Measurements from ENCODE around the gene GATAD2A. TPM values are rescaled to one million over a fixed set of nuclear protein-coding genes. Genes with fewer than 3 reads are reported as not detected.

Gene GATAD2A
- total RNA-seq, 1 experiment from 2014 or later, result 189 TPM

- no peaks in the 10 kb centered on the region for H3K9me3 Mint-ChIP-seq
- no peaks in the 10 kb centered on the region; the same call in 1 of the 2 replicates for H3K27me3 Mint-ChIP-seq (ENCODE audit: low read depth)
- Histone ChIP-seq H3K14ac (ENCODE audit: insufficient read depth, low read length) (no peak overlapping the region), H2BK15ac (ENCODE audit: low read depth, low read length) (no peak overlapping the region), H3K18ac (ENCODE audit: insufficient read length, low read depth, low read length) (no peak overlapping the region), H3K4ac (ENCODE audit: low read depth, low read length) (no peak overlapping the region), H3K4me1 (ENCODE audit: insufficient read depth, low read length) (no peaks in the 10 kb centered on the region), H2BK12ac (ENCODE audit: insufficient read length, low read depth, low read length) (no peak overlapping the region), H3K4me2 (ENCODE audit: insufficient read depth, insufficient read length, low read length) (no peak overlapping the region), H3K9ac (ENCODE audit: extremely low read depth, insufficient read length, low read length) (no peak overlapping the region), H3K23ac (ENCODE audit: insufficient read length, low read depth, low read length) (no peak overlapping the region), H3K79me2 (ENCODE audit: insufficient read depth, low read length) (no peaks in the 10 kb centered on the region), H2AFZ (ENCODE audit: low read length) (no peak overlapping the region), H3T11ph (ENCODE audit: low read length) (no peak overlapping the region), H3K9me3 (ENCODE audit: control insufficient read depth, low read depth, low read length) (no peaks in the 10 kb centered on the region), H4K91ac (ENCODE audit: insufficient read length, low read depth, low read length) (no peak overlapping the region), H3K27ac (ENCODE audit: insufficient read length, low read depth, low read length) (no peak overlapping the region), H2BK20ac (ENCODE audit: low read depth, low read length, poor library complexity, severe bottlenecking) (no peak overlapping the region), H3K56ac (ENCODE audit: insufficient read length, low read depth, low read length) (no peak overlapping the region), H2BK120ac (ENCODE audit: low read depth, low read length, poor library complexity, severe bottlenecking) (no peak overlapping the region), H3K23me2 (ENCODE audit: insufficient read length, low read depth, low read length, poor library complexity, severe bottlenecking) (no peaks in the 10 kb centered on the region), H4K8ac (replicated peaks; ENCODE audit: insufficient read length, low read depth, low read length) (no peak overlapping the region), H2AK5ac (ENCODE audit: insufficient read length, low read length) (no peak overlapping the region), H3K79me1 (ENCODE audit: insufficient read depth, low read depth, low read length, poor library complexity, severe bottlenecking) (no peaks in the 10 kb centered on the region), H4K5ac (ENCODE audit: insufficient read length, low read depth, low read length) (no peak overlapping the region), H3K27me3 (ENCODE audit: insufficient read depth, low read length) (no peaks in the 10 kb centered on the region), H4K20me1 (ENCODE audit: control insufficient read depth, insufficient read depth, insufficient read length) (no peaks in the 10 kb centered on the region), H2BK5ac (ENCODE audit: insufficient read length, low read length) (no peak overlapping the region)
- H3K4me1 Mint-ChIP-seq, result peaks cover 2 to 4% of the 10 kb centered on the region in 2 experiments; a peak in 1 of 4 replicates
- H3K4me3 Mint-ChIP-seq, result no peak overlapping the region
- peaks cover 47 to 91% (median 87%) of the 10 kb centered on the region in 3 experiments for H3K36me3 Mint-ChIP-seq (ENCODE audit: insufficient read depth in 1 of 3, low read depth in 3 of 3)
- TF ChIP-seq, protein P1, sequence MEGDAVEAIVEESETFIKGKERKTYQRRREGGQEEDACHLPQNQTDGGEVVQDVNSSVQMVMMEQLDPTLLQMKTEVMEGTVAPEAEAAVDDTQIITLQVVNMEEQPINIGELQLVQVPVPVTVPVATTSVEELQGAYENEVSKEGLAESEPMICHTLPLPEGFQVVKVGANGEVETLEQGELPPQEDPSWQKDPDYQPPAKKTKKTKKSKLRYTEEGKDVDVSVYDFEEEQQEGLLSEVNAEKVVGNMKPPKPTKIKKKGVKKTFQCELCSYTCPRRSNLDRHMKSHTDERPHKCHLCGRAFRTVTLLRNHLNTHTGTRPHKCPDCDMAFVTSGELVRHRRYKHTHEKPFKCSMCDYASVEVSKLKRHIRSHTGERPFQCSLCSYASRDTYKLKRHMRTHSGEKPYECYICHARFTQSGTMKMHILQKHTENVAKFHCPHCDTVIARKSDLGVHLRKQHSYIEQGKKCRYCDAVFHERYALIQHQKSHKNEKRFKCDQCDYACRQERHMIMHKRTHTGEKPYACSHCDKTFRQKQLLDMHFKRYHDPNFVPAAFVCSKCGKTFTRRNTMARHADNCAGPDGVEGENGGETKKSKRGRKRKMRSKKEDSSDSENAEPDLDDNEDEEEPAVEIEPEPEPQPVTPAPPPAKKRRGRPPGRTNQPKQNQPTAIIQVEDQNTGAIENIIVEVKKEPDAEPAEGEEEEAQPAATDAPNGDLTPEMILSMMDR (conservative IDR thresholded peaks at IDR 0.05), result no peak
- H3K27ac Mint-ChIP-seq, result no peak overlapping the region; a peak in 1 of 7 replicates
- DNase-seq, result no peak
- no CpG with 5 or more reads among the region's 33 CpGs for WGBS (ENCODE audit: extremely low coverage, insufficient read length, low lambda C conversion rate)
Observed at GRCh38 chr19:19498255-19498991, 92.9 kb downstream of the GATAD2A start.
